Measurements from ENCODE around the gene MTHFSD.

- no peak for TF ChIP-seq CTCF (IDR thresholded peaks at IDR 0.05)
- no peak for TF ChIP-seq POLR2A (IDR thresholded peaks at IDR 0.05)
These were observed 42.7 kb downstream of the MTHFSD start for GRCh38 chr16:86512301-86512859.
